Sigmoid colon (tissue), 4 donors: ENCODE data around the gene PPP6R3.

Source experiments
- POLR2A ChIP-seq, 2 donors: fragments of 450-650 bp; IDR thresholded peaks; one replicate each; pipeline ENCODE4 v1.6.1; 2016; ENCODE audit warnings: antibody characterized with exemption in 2 of 2, mild to moderate bottlenecking in 2 of 2, moderate library complexity in 2 of 2
- POLR2AphosphoS5 ChIP-seq, 4 donors: sonication (generic); formaldehyde crosslinking; IDR thresholded peaks; one replicate each; pipeline ENCODE4 v1.6.1; 2017; ENCODE audit warnings: antibody characterized with exemption in 4 of 4
- TF ChIP-seq, protein P1 (sequence below), 4 experiments: fragments of 450-650 bp in 3 of 4; fragments of 200-600 bp in 1 of 4; IDR thresholded peaks; one replicate each; pipeline ENCODE4 v1.5.1; 2016 to 2019; ENCODE audit warnings: antibody characterized with exemption in 4 of 4, mild to moderate bottlenecking in 3 of 4, moderate library complexity in 2 of 4

DNA sequence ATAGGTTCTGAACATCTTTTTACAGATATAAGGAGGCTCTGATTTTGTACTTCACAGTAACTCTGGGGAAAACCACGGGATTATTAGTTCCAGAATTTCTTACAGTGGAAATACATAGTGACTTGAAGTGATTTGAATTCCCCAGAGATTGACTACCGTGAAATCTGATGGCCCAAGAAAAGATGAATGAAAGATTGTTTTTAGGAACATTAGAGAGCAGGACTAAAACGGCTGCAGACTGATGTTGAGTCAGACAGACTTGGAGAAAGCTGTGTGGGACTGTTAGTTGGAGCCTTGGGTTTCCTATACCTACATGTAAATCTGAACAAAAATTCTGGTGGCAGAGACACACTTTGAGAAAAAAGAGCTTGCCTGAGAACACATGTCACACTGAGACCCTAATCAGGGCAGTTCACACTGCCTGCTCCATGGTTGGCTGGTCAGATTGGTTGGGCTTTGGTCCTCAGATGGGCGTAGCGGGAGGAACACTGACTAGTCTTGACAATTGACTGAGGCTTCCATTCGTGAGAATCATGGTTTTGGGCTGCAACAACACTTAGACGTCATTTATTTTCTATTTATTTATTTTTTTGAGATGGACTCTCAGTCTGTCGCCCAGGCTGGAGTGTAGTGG, 6.8 kb downstream of the PPP6R3 start:
- TF ChIP-seq, protein P1, sequence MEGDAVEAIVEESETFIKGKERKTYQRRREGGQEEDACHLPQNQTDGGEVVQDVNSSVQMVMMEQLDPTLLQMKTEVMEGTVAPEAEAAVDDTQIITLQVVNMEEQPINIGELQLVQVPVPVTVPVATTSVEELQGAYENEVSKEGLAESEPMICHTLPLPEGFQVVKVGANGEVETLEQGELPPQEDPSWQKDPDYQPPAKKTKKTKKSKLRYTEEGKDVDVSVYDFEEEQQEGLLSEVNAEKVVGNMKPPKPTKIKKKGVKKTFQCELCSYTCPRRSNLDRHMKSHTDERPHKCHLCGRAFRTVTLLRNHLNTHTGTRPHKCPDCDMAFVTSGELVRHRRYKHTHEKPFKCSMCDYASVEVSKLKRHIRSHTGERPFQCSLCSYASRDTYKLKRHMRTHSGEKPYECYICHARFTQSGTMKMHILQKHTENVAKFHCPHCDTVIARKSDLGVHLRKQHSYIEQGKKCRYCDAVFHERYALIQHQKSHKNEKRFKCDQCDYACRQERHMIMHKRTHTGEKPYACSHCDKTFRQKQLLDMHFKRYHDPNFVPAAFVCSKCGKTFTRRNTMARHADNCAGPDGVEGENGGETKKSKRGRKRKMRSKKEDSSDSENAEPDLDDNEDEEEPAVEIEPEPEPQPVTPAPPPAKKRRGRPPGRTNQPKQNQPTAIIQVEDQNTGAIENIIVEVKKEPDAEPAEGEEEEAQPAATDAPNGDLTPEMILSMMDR (IDR thresholded peaks at IDR 0.05): no peak
- TF ChIP-seq POLR2AphosphoS5 (IDR thresholded peaks at IDR 0.05) (no peak), POLR2A (IDR thresholded peaks at IDR 0.05) (no peak)
